CD4-positive, alpha-beta T cell treated with Interleukin-6 at 100 ng/mL for 8 hours (primary cell): Measurements from ENCODE around the gene GPR183.

ENCODE experiments used
- DNase-seq: peaks from one replicate; pipeline ENCODE4 v3.0.0-alpha.2; 2020; ENCODE audit warnings: mixed read lengths, low spot score

GPR183 gene

GRCh38 chr13:99312493-99312883, 5.3 kb upstream of the GPR183 start:
- DNase-seq: no peak

GRCh38 chr13:99311748-99312492, 4.7 kb upstream of the GPR183 start:
- DNase-seq: no peak

- no peak for DNase-seq
Observed at GRCh38 chr13:99311137-99311536, 3.9 kb upstream of the GPR183 start.

- no peak for DNase-seq
Observed at GRCh38 chr13:99310382-99311031, 3.3 kb upstream of the GPR183 start.

- DNase-seq: no peak
Observed at GRCh38 chr13:99308471-99309087, 1.4 kb upstream of the GPR183 start.

- DNase-seq: peak; percentile 57
Observed at GRCh38 chr13:99307648-99308339, 595 bp upstream of the GPR183 start.

- DNase-seq: no peak
Observed at GRCh38 chr13:99305566-99305965, 1.6 kb downstream of the GPR183 start.

- no peak for DNase-seq
Observed at GRCh38 chr13:99305158-99305557, 2.0 kb downstream of the GPR183 start.

- DNase-seq: no peak
Observed at GRCh38 chr13:99304541-99304940, 2.7 kb downstream of the GPR183 start.

GRCh38 chr13:99303863-99304521, 3.2 kb downstream of the GPR183 start:
- peak; percentile 58 for DNase-seq

GRCh38 chr13:99302637-99303505, 4.3 kb downstream of the GPR183 start:
- no peak for DNase-seq

- no peak for DNase-seq
Observed at GRCh38 chr13:99301913-99302636, 5.1 kb downstream of the GPR183 start.

- no peak for DNase-seq
Observed at GRCh38 chr13:99301056-99301838, 6.0 kb downstream of the GPR183 start.

GRCh38 chr13:99299920-99300341, 7.3 kb downstream of the GPR183 start:
- no peak for DNase-seq

- DNase-seq: no peak
Observed at GRCh38 chr13:99299256-99299919, 7.8 kb downstream of the GPR183 start.

GRCh38 chr13:99298056-99298455, 9.1 kb downstream of the GPR183 start:
- DNase-seq: no peak

GRCh38 chr13:99297331-99297730, 9.9 kb downstream of the GPR183 start:
- DNase-seq: no peak

- DNase-seq: peak; percentile 41
Observed at GRCh38 chr13:99296398-99296797, 10.8 kb downstream of the GPR183 start.
